Upper lobe of left lung (tissue), 6 donors: Measurements from ENCODE around the gene LIMD2. TPM values are rescaled to one million over a fixed set of nuclear protein-coding genes. Genes with fewer than 3 reads are reported as not detected.
A peak's percentile ranks its signal among the peaks of the same experiment; 100 is the strongest.

Source experiments
- ATAC-seq, 2 donors: fragments of 200-7000 bp; cut with Tn5 transposase; one replicate each; pipeline ENCODE4 v1.9.1; 2022; ENCODE audit warnings: mild to moderate bottlenecking in 2 of 2, moderate library complexity in 2 of 2; ENCODE audit not compliant: low FRiP score in 2 of 2
- DNase-seq, 2 donors: peaks; one replicate each; pipeline ENCODE4 v3.0.0-alpha.2; 2019 to 2020
- H3K27ac ChIP-seq, 4 donors: fragments of 200-600 bp; sonication (generic); one replicate each; pipeline ENCODE4 v1.5.1; 2016 to 2019
- H3K27me3 ChIP-seq, 4 donors: fragments of 200-600 bp; sonication (generic); one replicate each; pipeline ENCODE4 v1.5.1; 2017 to 2019
- H3K36me3 ChIP-seq, 4 donors: fragments of 200-600 bp; sonication (generic); one replicate each; pipeline ENCODE4 v1.5.1; 2016 to 2019
- H3K4me1 ChIP-seq, 4 donors: fragments of 200-600 bp; sonication (generic); one replicate each; pipeline ENCODE4 v1.5.1; 2018 to 2019
- H3K4me3 ChIP-seq, 4 donors: fragments of 200-600 bp; sonication (generic); one replicate each; pipeline ENCODE4 v1.5.1; 2017 to 2019; ENCODE audit warnings: mild to moderate bottlenecking in 2 of 4, moderate library complexity in 1 of 4
- H3K9me3 ChIP-seq, 4 donors: fragments of 200-600 bp; sonication (generic); one replicate each; pipeline ENCODE4 v1.5.1; 2018 to 2019
- EP300 ChIP-seq, 4 donors: sonication (generic); formaldehyde crosslinking; IDR thresholded peaks; one replicate each; pipeline ENCODE4 v1.5.1; 2017; ENCODE audit warnings: antibody characterized with exemption in 4 of 4, control low read depth in 2 of 4
- POLR2A ChIP-seq, 4 donors: fragments of 450-650 bp; IDR thresholded peaks; one replicate each; pipeline ENCODE4 v1.5.1; 2016 to 2017; ENCODE audit warnings: antibody characterized with exemption in 4 of 4, mild to moderate bottlenecking in 2 of 4
- POLR2AphosphoS5 ChIP-seq, 2 donors: sonication (generic); formaldehyde crosslinking; IDR thresholded peaks; one replicate each; pipeline ENCODE4 v1.5.1; 2017; ENCODE audit warnings: antibody characterized with exemption in 2 of 2
- WGBS, 2 donors: methylation state at CpG; one replicate each; pipeline ENCODE4 v1.1.5; 2017 to 2018; 5-methylcytosine and 5-hydroxymethylcytosine counted together
- total RNA-seq, 6 donors: library from RNA; depleted of rRNA in 4 of 6; stranded (reverse); fragments of >200 nt in 4 of 6; gene quantifications; one replicate each; pipeline versions ENCODE4 v1.1.0 to v1.2.1, GENCODE V29; 2016 to 2021
- TF ChIP-seq, protein P1 (sequence below), 6 experiments: fragments of 450-650 bp in 4 of 6; fragments of 200-600 bp in 2 of 6; sonication (generic) in 2 of 6; IDR thresholded peaks; one replicate each; pipeline ENCODE4 v1.5.1; 2016 to 2019; ENCODE audit warnings: antibody characterized with exemption in 6 of 6
- donor health status: DM: no; HTN: no; CAD: no; lungs with moderate emphysema.
- donor health status: DM: no; HTN: yes; CAD: no; lungs with severe emphysema.

Gene LIMD2
- total RNA-seq, 6 donors from 2014 or later: 13.2 to 115 (median 21.6) TPM

DNA sequence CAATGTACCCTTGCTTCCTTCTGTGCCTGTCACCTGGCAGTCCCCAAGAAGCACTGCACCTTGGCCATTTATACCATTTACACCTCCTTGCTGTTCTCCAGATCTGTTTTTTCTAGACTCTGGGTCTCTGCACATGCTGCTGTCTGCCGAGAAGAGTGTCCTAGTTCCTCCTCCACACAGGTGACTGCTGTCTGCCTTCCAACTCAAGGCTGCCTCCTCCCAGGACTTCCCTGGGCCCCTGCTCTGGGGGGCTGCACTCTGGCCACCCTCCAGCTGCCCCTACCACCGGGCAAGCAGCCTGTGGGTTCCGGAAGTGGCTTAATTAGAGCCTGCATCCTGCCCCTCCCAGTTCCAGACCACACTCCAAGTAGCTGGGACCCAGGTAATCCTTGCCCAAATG is 5.7 kb upstream of the LIMD2 start:
- ATAC-seq: no peak
- Histone ChIP-seq H3K27ac (peak overlapping the region in 1 of 4 donors; percentile 11), H3K4me1 (peaks cover 14 to 33% (median 16%) of the 10 kb centered on the region in 4 donors), H3K4me3 (no peak overlapping the region), H3K27me3 (no peaks in the 10 kb centered on the region), H3K36me3 (peaks cover 4 to 65% (median 48%) of the 10 kb centered on the region in 4 donors), H3K9me3 (no peaks in the 10 kb centered on the region)
- DNase-seq: no peak
- 24 to 33% methylated on average over 3 of the region's 3 CpGs for WGBS, 2 donors
- TF ChIP-seq POLR2A (IDR thresholded peaks at IDR 0.05) (no peak), EP300 (IDR thresholded peaks at IDR 0.05) (no peak), POLR2AphosphoS5 (IDR thresholded peaks at IDR 0.05) (no peak)
- TF ChIP-seq, protein P1, sequence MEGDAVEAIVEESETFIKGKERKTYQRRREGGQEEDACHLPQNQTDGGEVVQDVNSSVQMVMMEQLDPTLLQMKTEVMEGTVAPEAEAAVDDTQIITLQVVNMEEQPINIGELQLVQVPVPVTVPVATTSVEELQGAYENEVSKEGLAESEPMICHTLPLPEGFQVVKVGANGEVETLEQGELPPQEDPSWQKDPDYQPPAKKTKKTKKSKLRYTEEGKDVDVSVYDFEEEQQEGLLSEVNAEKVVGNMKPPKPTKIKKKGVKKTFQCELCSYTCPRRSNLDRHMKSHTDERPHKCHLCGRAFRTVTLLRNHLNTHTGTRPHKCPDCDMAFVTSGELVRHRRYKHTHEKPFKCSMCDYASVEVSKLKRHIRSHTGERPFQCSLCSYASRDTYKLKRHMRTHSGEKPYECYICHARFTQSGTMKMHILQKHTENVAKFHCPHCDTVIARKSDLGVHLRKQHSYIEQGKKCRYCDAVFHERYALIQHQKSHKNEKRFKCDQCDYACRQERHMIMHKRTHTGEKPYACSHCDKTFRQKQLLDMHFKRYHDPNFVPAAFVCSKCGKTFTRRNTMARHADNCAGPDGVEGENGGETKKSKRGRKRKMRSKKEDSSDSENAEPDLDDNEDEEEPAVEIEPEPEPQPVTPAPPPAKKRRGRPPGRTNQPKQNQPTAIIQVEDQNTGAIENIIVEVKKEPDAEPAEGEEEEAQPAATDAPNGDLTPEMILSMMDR (IDR thresholded peaks at IDR 0.05): no peak

GRCh38 chr17:63704836-63705235 is 4.9 kb upstream of the LIMD2 start:
- no peaks in the 10 kb centered on the region for H3K9me3 ChIP-seq
- H3K27me3 ChIP-seq: no peaks in the 10 kb centered on the region
- DNase-seq: peak in 1 of 2 donors; percentile 53
- TF ChIP-seq EP300 (IDR thresholded peaks at IDR 0.05) (no peak), POLR2AphosphoS5 (IDR thresholded peaks at IDR 0.05) (no peak), POLR2A (IDR thresholded peaks at IDR 0.05) (no peak)
- TF ChIP-seq, protein P1 (IDR thresholded peaks at IDR 0.05): no peak
- no peak overlapping the region for H3K4me3 ChIP-seq
- H3K27ac ChIP-seq: no peak overlapping the region
- 90 to 97% methylated on average over 6 to 9 of the region's 9 CpGs for WGBS, 2 donors
- peaks cover 0 to 56% (median 40%) of the 10 kb centered on the region in 4 donors for H3K36me3 ChIP-seq
- H3K4me1 ChIP-seq: peaks cover 18 to 41% (median 21%) of the 10 kb centered on the region in 4 donors
- no peak for ATAC-seq

DNA sequence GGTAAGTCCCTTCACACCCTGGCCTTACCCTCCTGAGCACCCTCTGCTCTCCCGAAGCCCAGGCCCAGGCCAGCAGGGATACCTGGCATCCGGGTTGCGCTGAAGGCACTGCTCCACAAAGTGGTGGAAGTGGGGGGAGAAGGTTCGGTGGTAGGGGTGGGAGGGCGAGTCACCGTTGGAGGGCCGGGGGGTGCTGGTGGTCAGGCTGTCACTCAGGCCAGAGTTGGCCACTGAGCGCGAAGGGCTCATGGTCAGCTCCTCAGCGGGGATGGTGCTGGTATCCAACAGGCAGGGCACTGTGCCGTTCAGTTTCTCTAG is 4.3 kb upstream of the LIMD2 start:
- ATAC-seq (no peak), DNase-seq (no peak)
- Histone ChIP-seq H3K36me3 (peaks cover 0 to 50% (median 36%) of the 10 kb centered on the region in 4 donors), H3K9me3 (no peaks in the 10 kb centered on the region), H3K4me3 (no peak overlapping the region), H3K4me1 (peaks cover 20 to 48% (median 24%) of the 10 kb centered on the region in 4 donors), H3K27me3 (no peaks in the 10 kb centered on the region), H3K27ac (no peak overlapping the region)
- WGBS, 2 donors: 95 to 100% methylated on average over 2 to 11 of the region's 11 CpGs
- TF ChIP-seq, protein P1 (IDR thresholded peaks at IDR 0.05): no peak
- TF ChIP-seq EP300 (IDR thresholded peaks at IDR 0.05): no peak

- TF ChIP-seq POLR2AphosphoS5 (IDR thresholded peaks at IDR 0.05): no peak
- no peak for TF ChIP-seq EP300 (IDR thresholded peaks at IDR 0.05)
- TF ChIP-seq POLR2A (IDR thresholded peaks at IDR 0.05): no peak
- TF ChIP-seq, protein P1 (IDR thresholded peaks at IDR 0.05): no peak
- H3K9me3 ChIP-seq: no peaks in the 10 kb centered on the region
- H3K27me3 ChIP-seq: no peaks in the 10 kb centered on the region
- 89 to 90% methylated on average over 16 of the region's 16 CpGs for WGBS, 2 donors
- peaks cover 0 to 48% (median 31%) of the 10 kb centered on the region in 4 donors for H3K36me3 ChIP-seq
- DNase-seq: no peak
- no peak overlapping the region for H3K4me3 ChIP-seq
- H3K4me1 ChIP-seq: peaks cover 25 to 53% (median 29%) of the 10 kb centered on the region in 4 donors
- H3K27ac ChIP-seq: no peak overlapping the region
- no peak for ATAC-seq
Measured at GRCh38 chr17:63703556-63704258, 3.8 kb upstream of the LIMD2 start.

DNA sequence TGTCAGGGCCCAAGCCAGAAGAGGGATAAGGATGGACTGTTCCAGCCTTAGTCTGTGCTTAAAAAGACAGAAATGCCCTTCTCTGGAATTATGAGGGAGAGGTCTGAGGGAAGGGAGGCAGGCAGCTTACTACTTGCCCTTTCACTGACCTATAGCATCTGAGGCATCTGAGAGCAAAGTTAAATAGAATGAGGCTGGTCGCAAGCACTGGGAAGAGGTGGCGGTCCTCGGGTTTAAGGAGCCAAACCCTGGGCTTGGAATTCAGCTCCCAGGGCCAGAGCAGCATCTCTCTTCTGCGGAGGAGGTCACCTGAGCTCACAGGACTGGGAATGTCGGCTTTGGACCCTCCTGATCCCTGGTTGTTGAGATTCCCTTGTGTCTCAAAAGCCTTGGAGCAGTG is 3.1 kb upstream of the LIMD2 start:
- Histone ChIP-seq H3K36me3 (peaks cover 0 to 43% (median 25%) of the 10 kb centered on the region in 4 donors), H3K4me1 (peaks cover 32 to 60% (median 36%) of the 10 kb centered on the region in 4 donors), H3K27me3 (no peaks in the 10 kb centered on the region), H3K9me3 (no peaks in the 10 kb centered on the region), H3K4me3 (no peak overlapping the region), H3K27ac (peak overlapping the region in 2 of 4 donors; percentile 88 to 92)
- 82 to 92% methylated on average over 5 of the region's 5 CpGs for WGBS, 2 donors
- DNase-seq (no peak), ATAC-seq (no peak)
- TF ChIP-seq POLR2A (IDR thresholded peaks at IDR 0.05): no peak
- no peak for TF ChIP-seq EP300 (IDR thresholded peaks at IDR 0.05)
- TF ChIP-seq, protein P1 (IDR thresholded peaks at IDR 0.05): no peak
- no peak for TF ChIP-seq POLR2AphosphoS5 (IDR thresholded peaks at IDR 0.05)
